Measurements from ENCODE around the gene PKD1.
A peak's percentile ranks its signal among the peaks of the same experiment; 100 is the strongest.

PKD1 gene

GRCh38 chr16:2150418-2151187 is 14.9 kb upstream of the PKD1 start:
- Mint-ChIP-seq H3K4me3 (peak overlapping the region; percentile 73 to 84 (median 78)), H3K27me3 (ENCODE audit: low read depth) (no peaks in the 10 kb centered on the region), H3K27ac (no peak overlapping the region), H3K36me3 (ENCODE audit: low read depth) (peaks cover 5% of the 10 kb centered on the region), H3K4me1 (peaks cover 32% of the 10 kb centered on the region), H3K9me3 (no peaks in the 10 kb centered on the region)
- TF ChIP-seq CTCF (IDR thresholded peaks at IDR 0.05; ENCODE audit: unreplicated experiment in 3 of 3) = no peak

GRCh38 chr16:2149630-2150417 is 14.1 kb upstream of the PKD1 start:
- Mint-ChIP-seq H3K27ac (no peak overlapping the region), H3K36me3 (ENCODE audit: low read depth) (peaks cover 5% of the 10 kb centered on the region), H3K9me3 (no peaks in the 10 kb centered on the region), H3K27me3 (ENCODE audit: low read depth) (no peaks in the 10 kb centered on the region), H3K4me3 (peak overlapping the region; percentile 72 to 73 (median 73)), H3K4me1 (peaks cover 26% of the 10 kb centered on the region)
- TF ChIP-seq CTCF (IDR thresholded peaks at IDR 0.05; ENCODE audit: unreplicated experiment in 3 of 3) = no peak

- Mint-ChIP-seq H3K27ac (no peak overlapping the region), H3K4me1 (peaks cover 26% of the 10 kb centered on the region), H3K36me3 (ENCODE audit: low read depth) (peaks cover 5% of the 10 kb centered on the region), H3K4me3 (peak overlapping the region; percentile 72 to 73 (median 73)), H3K27me3 (ENCODE audit: low read depth) (no peaks in the 10 kb centered on the region), H3K9me3 (no peaks in the 10 kb centered on the region)
- no peak for TF ChIP-seq CTCF (IDR thresholded peaks at IDR 0.05; ENCODE audit: unreplicated experiment in 3 of 3)
Measured at GRCh38 chr16:2148714-2149629, 13.3 kb upstream of the PKD1 start.

GRCh38 chr16:2147981-2148671 is 12.4 kb upstream of the PKD1 start, which contains the start of gene RAB26:
TSS of gene RAB26 (plus strand) at chr16:2148625. CDS start at chr16:2148784, 159 bp downstream.
- peak within 1 kb of the TSS; percentile 72 to 73 (median 73) for H3K4me3 Mint-ChIP-seq
- H3K36me3 Mint-ChIP-seq (ENCODE audit: low read depth) = peaks cover 5% of the 10 kb centered on the region
- no peaks in the 10 kb centered on the region for H3K9me3 Mint-ChIP-seq
- no peak within 1 kb of the TSS for H3K27ac Mint-ChIP-seq
- peaks cover 17% of the 10 kb centered on the region for H3K4me1 Mint-ChIP-seq
- H3K27me3 Mint-ChIP-seq (ENCODE audit: low read depth) = no peaks in the 10 kb centered on the region
- TF ChIP-seq CTCF (IDR thresholded peaks at IDR 0.05; ENCODE audit: unreplicated experiment in 3 of 3) = no peak

GRCh38 chr16:2147378-2147777 is 11.7 kb upstream of the PKD1 start:
- Mint-ChIP-seq H3K36me3 (ENCODE audit: low read depth) (peaks cover 5% of the 10 kb centered on the region), H3K4me1 (peaks cover 17% of the 10 kb centered on the region), H3K9me3 (no peaks in the 10 kb centered on the region), H3K4me3 (peak overlapping the region; percentile 53 to 75 (median 73)), H3K27me3 (ENCODE audit: low read depth) (no peaks in the 10 kb centered on the region), H3K27ac (peak overlapping the region in 1 of 3 experiments; percentile 40)
- TF ChIP-seq CTCF (IDR thresholded peaks at IDR 0.05; ENCODE audit: unreplicated experiment in 3 of 3) = no peak
